ENCODE data around the gene AP1S3. TPM values are rescaled to one million over a fixed set of nuclear protein-coding genes. Genes with fewer than 3 reads are reported as not detected.
A peak's percentile ranks its signal among the peaks of the same experiment; 100 is the strongest.

AP1S3 gene
- total RNA-seq = 1 to 10 TPM in 1 of 4 donors, under 1 TPM in 2, not detected in 1; 0.23 to 4.6 (median 0.54) TPM

GRCh38 chr2:223837287-223838061, at the start of gene AP1S3:
Gene AP1S3 (minus strand): TSS chr2:223837582. CDS start chr2:223837450, 132 bp downstream.
- no peak for TF ChIP-seq POLR2AphosphoS5 (IDR thresholded peaks at IDR 0.05)
- TF ChIP-seq CTCF (IDR thresholded peaks at IDR 0.05) = peak in 1 of 4 experiments; percentile 21
- TF ChIP-seq POLR2A (IDR thresholded peaks at IDR 0.05) = no peak
- no peak for TF ChIP-seq EP300 (IDR thresholded peaks at IDR 0.05)
- 2 to 40% methylated on average over 1 to 19 of the region's 82 CpGs for WGBS, 2 donors (ENCODE audit: low coverage in 1 of 2)
- peaks cover 0 to 23% (median 5%) of the 10 kb centered on the region in 3 donors for H3K4me1 ChIP-seq
- peak within 1 kb of the TSS; percentile 56 to 76 for H3K4me3 ChIP-seq
- H3K27ac ChIP-seq = peak within 1 kb of the TSS in 3 of 4 donors; percentile 45 to 71 (median 57)
- ATAC-seq = peak; percentile 76
- H3K9me3 ChIP-seq = no peaks in the 10 kb centered on the region
- H3K36me3 ChIP-seq = no peaks in the 10 kb centered on the region
- H3K27me3 ChIP-seq = no peaks in the 10 kb centered on the region

GRCh38 chr2:223887127-223887526, 49.7 kb upstream of the AP1S3 start:
- 50 to 67% methylated on average over 4 to 5 of the region's 5 CpGs for WGBS, 2 donors (ENCODE audit: low coverage in 1 of 2)
- no peak for ATAC-seq
- Histone ChIP-seq H3K36me3 (peaks cover 0 to 70% of the 10 kb centered on the region in 2 donors), H3K9me3 (no peaks in the 10 kb centered on the region), H3K4me3 (no peak overlapping the region), H3K4me1 (peaks cover 0 to 8% (median 0%) of the 10 kb centered on the region in 3 donors), H3K27me3 (no peaks in the 10 kb centered on the region), H3K27ac (peak overlapping the region in 1 of 4 donors; percentile 1)
- TF ChIP-seq POLR2A (IDR thresholded peaks at IDR 0.05) (no peak), POLR2AphosphoS5 (IDR thresholded peaks at IDR 0.05) (peak; percentile 34)

- 0% methylated on average over 1 to 2 of the region's 2 CpGs for WGBS, 2 donors (ENCODE audit: low coverage in 1 of 2)
- peaks cover 0 to 70% of the 10 kb centered on the region in 2 donors for H3K36me3 ChIP-seq
- H3K27me3 ChIP-seq = no peaks in the 10 kb centered on the region
- H3K9me3 ChIP-seq = no peaks in the 10 kb centered on the region
- TF ChIP-seq POLR2A (IDR thresholded peaks at IDR 0.05) (no peak), EP300 (IDR thresholded peaks at IDR 0.05) (no peak), CTCF (IDR thresholded peaks at IDR 0.05) (no peak), POLR2AphosphoS5 (IDR thresholded peaks at IDR 0.05) (no peak)
- no peak overlapping the region for H3K27ac ChIP-seq
- H3K4me3 ChIP-seq = no peak overlapping the region
- ATAC-seq = no peak
- H3K4me1 ChIP-seq = peaks cover 0 to 8% (median 0%) of the 10 kb centered on the region in 3 donors
Observed at GRCh38 chr2:223886726-223887125, 49.3 kb upstream of the AP1S3 start.

GRCh38 chr2:223884399-223884798, 47.0 kb upstream of the AP1S3 start:
- peaks cover 0 to 82% of the 10 kb centered on the region in 2 donors for H3K36me3 ChIP-seq
- H3K9me3 ChIP-seq = no peaks in the 10 kb centered on the region
- peaks cover 0 to 8% (median 0%) of the 10 kb centered on the region in 3 donors for H3K4me1 ChIP-seq
- TF ChIP-seq CTCF (IDR thresholded peaks at IDR 0.05) (no peak), POLR2AphosphoS5 (IDR thresholded peaks at IDR 0.05) (no peak), EP300 (IDR thresholded peaks at IDR 0.05) (no peak), POLR2A (IDR thresholded peaks at IDR 0.05) (no peak)
- ATAC-seq = no peak
- no peak overlapping the region for H3K27ac ChIP-seq
- H3K4me3 ChIP-seq = no peak overlapping the region
- 71 to 87% methylated on average over 3 of the region's 3 CpGs for WGBS, 2 donors (ENCODE audit: low coverage in 1 of 2)
- no peaks in the 10 kb centered on the region for H3K27me3 ChIP-seq

DNA sequence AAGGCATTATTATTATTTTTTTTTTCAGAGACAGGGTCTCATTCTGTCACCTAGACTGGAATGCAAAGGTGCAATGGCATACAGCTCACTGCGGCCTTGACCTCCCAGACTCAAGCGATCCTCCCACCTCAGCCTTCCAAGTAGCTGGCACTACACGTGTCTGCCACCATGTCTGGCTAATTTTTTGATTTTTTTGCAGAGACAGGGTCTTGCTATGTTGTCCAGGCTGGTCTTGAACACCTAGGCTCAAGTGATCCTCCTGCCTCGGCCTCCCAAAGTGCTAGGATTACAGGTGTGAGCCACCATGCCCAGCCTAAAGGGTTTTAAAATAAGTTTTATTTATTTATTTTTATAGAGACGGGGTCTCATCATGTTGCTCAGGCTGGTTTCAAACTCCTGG, 45.3 kb upstream of the AP1S3 start:
- 97 to 100% methylated on average over 5 of the region's 5 CpGs for WGBS, 2 donors (ENCODE audit: low coverage in 1 of 2)
- TF ChIP-seq CTCF (IDR thresholded peaks at IDR 0.05) (no peak), POLR2A (IDR thresholded peaks at IDR 0.05) (no peak), POLR2AphosphoS5 (IDR thresholded peaks at IDR 0.05) (no peak), EP300 (IDR thresholded peaks at IDR 0.05) (no peak)
- H3K27me3 ChIP-seq = no peaks in the 10 kb centered on the region
- no peak overlapping the region for H3K27ac ChIP-seq
- H3K9me3 ChIP-seq = no peaks in the 10 kb centered on the region
- H3K4me3 ChIP-seq = no peak overlapping the region
- ATAC-seq = no peak
- H3K4me1 ChIP-seq = peaks cover 0 to 2% (median 0%) of the 10 kb centered on the region in 3 donors
- H3K36me3 ChIP-seq = peaks cover 5 to 91% of the 10 kb centered on the region in 2 donors
